ENCODE data around the gene ANK3. TPM values are rescaled to one million over a fixed set of nuclear protein-coding genes. Genes with fewer than 3 reads are reported as not detected.

Gene ANK3
- total and polyA plus RNA-seq, 2 donors (not counting 3 experiments of a cell fraction or from before 2014, with no cell fraction given): 0.88 to 8.5 TPM

GRCh38 chr10:60021361-60021760 is 368.3 kb downstream of the ANK3 start:
- no peaks in the 10 kb centered on the region for H3K4me1 ChIP-seq (ENCODE audit: control insufficient read depth, extremely low read depth, insufficient read depth, low read length)
- H3K36me3 ChIP-seq (ENCODE audit: control insufficient read depth in 2 of 2, extremely low read depth in 1 of 2, insufficient read depth in 2 of 2, low read length in 2 of 2): no peaks in the 10 kb centered on the region
- TF ChIP-seq MYC (IDR thresholded peaks at IDR 0.05; ENCODE audit: low read depth, low read length): no peak
- no peak for TF ChIP-seq FOS (IDR thresholded peaks at IDR 0.05; ENCODE audit: borderline replicate concordance, insufficient read depth, low read length)
- TF ChIP-seq POLR2A (IDR thresholded peaks at IDR 0.05; ENCODE audit: low read depth, low read length): no peak
- no peak for TF ChIP-seq CTCF (IDR thresholded peaks at IDR 0.05; ENCODE audit: extremely low read depth in 1 of 2, insufficient read depth in 1 of 2, low read depth in 1 of 2, low read length in 2 of 2)
- TF ChIP-seq JUN (IDR thresholded peaks at IDR 0.05; ENCODE audit: borderline replicate concordance, insufficient read depth, insufficient read length, low read depth): no peak
- TF ChIP-seq MAX (IDR thresholded peaks at IDR 0.05; ENCODE audit: insufficient read depth, insufficient read length): no peak
- no peak for TF ChIP-seq GATA2 (IDR thresholded peaks at IDR 0.05; ENCODE audit: insufficient read depth, insufficient read length, low read depth, low read length)
- TF ChIP-seq EZH2 (IDR thresholded peaks at IDR 0.05; ENCODE audit: borderline replicate concordance, low read depth, low read length, severe bottlenecking): no peak
- TF ChIP-seq POLR2AphosphoS5 (IDR thresholded peaks at IDR 0.05; ENCODE audit: insufficient read depth, low read depth, low read length): no peak
- no peaks in the 10 kb centered on the region for H3K27me3 ChIP-seq (ENCODE audit: control insufficient read depth in 2 of 2, insufficient read depth in 2 of 2, low read length in 2 of 2)
- intact Hi-C loops (cut with micrococcal nuclease) (no loop called here), dilution Hi-C loops (cut with MboI; ENCODE audit: extremely low pct_ligation_motif_present, low sequenced_read_pairs) (no loop called here)
- DNase-seq (ENCODE audit: low read depth, low spot score): no peak
- H3K27ac ChIP-seq (ENCODE audit: insufficient read depth, low read depth, low read length): no peak overlapping the region
- no TSS peak for BruUV-seq (replicated peaks)
- no peak for FAIRE-seq
- no peak overlapping the region for H3K4me2 ChIP-seq (ENCODE audit: insufficient read depth, low read length)
- no peaks in the 10 kb centered on the region for H3K9me1 ChIP-seq (replicated peaks; ENCODE audit: control insufficient read depth, extremely low read depth, insufficient read depth, low read length)
- H3K4me3 ChIP-seq (replicated peaks in 1 of 3; ENCODE audit: insufficient read depth in 1 of 3, low read depth in 1 of 3, low read length in 3 of 3): no peak overlapping the region
- H3K9me3 ChIP-seq (replicated peaks; ENCODE audit: control insufficient read depth, insufficient read depth, low read length): no peaks in the 10 kb centered on the region
- H2AFZ ChIP-seq (ENCODE audit: low read depth, low read length): no peak overlapping the region
- CTCF ChIA-PET: interaction anchor here (1.0 to 1.5 kb wide), 4 partner anchors 10 to 398 kb away, joined by 3 read pairs; no protein-coding TSS in a partner anchor
- POLR2A ChIA-PET: no interaction called here
- no peaks in the 10 kb centered on the region for H3K79me2 ChIP-seq (ENCODE audit: control insufficient read depth, insufficient read depth, low read length)
- H4K20me1 ChIP-seq (replicated peaks; ENCODE audit: control insufficient read depth, extremely low read depth, insufficient read depth, low read length): no peaks in the 10 kb centered on the region
- H3K9ac ChIP-seq (replicated peaks; ENCODE audit: extremely low read depth, insufficient read depth, low read length): no peak overlapping the region
